LoVo (cell line): ENCODE results near the gene PSMD13.

ENCODE experiments used
- DNase-seq: peaks from one replicate; pipeline ENCODE4 v3.0.0-alpha.2; 2016; ENCODE audit warnings: low spot score

The PSMD13 gene

DNA sequence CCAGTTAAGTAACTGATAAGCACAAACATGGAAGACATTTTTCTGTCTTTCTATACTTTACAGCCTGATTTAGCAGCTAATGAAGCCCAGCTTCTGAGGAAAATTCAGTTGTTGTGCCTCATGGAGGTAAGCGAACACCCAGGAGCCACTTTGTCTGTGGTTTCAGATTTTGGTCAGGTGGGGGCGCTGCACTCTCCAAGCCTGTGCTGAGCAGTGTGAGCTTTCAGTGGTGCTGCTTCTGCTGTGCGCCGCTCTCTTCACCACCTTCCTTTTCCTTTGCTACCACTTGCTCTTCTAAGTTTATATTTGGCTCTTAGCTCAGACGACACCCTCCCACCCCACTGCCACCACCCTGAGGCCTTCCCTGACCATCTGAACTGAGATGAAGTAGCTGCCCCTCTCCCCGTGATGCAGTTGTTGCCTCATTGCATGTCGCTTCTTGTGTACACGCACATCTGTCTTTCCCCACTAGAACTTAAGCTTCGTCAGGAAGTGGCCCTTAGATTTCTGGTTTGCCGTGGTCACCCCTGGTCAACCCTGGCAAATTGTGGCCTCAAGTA is 14.0 kb downstream of the PSMD13 start:
- DNase-seq: no peak

DNA sequence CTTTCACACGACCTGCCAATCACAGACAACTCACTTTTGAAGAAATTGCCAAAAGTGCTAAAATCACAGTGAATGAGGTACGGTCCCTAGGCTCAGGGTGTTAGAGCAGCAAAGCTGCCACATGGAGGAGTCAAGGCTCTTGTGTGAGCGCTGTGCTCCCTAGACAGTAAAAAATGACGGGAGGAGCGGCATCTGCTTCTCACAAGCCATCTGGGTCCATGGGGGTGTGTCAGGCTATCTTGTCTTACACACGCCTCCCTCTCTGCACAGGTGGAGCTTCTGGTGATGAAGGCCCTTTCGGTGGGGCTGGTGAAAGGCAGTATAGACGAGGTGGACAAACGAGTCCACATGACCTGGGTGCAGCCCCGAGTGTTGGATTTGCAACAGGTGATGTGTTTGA is 14.8 kb downstream of the PSMD13 start:
- no peak for DNase-seq

DNA sequence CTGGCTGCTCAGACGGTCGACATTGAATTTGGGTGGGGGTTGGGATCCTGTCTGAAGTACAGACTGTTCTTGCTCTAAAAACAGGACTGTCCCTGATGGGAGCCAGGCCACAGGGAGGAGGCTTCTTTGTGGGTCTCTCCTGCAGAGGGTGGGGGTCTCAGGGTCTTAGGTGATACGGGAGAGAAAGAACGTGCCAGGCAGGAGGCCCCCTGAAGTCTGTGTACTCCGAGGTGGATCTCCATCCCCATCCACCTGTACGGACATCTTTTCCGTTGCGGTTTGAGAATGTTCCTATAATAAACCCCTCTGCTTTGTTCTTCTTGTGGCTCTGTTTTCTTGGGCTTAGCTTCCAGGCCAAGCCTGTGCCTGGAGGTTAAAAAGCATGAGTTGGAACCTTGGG is 15.9 kb downstream of the PSMD13 start:
- no peak for DNase-seq

DNA sequence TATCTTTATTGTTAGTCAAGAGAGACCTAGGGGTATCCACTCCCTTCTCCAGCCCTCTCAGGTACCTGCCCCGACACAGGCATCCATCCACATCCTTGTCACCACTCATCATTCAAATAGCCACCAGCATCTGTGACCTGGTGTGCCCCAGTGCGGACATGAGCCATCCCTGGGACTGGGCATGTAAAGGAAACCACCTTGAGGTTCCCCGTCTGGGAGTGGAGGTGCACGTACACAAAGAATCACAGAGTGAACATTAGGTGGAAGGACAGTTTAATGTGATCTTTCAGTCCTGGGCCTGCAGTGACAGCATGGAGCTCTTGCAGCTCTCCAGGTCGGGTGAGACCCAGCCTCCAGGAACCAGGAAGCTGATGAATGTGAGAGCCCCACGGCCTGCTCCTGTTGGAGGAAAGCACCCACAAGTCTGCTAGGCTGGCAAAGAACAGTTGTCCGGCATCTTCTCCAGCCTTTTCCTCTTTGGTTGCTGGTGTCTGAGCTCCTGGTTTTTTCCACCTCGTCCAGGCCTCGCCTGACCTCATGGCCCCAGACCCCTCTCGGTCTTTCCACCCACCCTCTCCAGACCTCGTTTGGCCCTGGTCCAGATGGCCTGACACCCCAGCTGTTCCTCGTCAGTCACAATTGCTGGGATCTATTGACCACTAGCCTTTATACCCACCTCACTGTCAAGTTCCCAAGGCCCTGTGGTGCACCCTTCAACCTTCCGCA is 16.5 kb downstream of the PSMD13 start:
- no peak for DNase-seq

DNA sequence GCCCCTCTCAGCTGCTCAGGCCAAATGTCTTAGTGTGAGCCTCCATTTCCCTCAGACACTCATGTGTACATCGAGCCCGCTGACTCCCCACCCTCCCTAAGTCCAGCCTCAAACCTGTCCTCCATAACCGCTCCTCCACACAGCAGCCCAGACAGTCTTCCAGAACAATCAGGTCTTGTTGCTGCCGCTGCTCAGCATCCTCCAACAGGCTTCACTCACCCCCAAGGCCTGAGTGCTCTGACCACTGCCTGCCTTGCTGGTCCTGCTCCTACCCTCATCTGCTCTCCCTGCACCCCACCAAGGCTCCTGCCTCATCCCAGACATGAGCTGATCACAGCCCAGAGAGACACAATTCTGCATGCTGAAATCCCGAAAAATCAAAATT is 17.1 kb downstream of the PSMD13 start:
- DNase-seq: no peak

DNA sequence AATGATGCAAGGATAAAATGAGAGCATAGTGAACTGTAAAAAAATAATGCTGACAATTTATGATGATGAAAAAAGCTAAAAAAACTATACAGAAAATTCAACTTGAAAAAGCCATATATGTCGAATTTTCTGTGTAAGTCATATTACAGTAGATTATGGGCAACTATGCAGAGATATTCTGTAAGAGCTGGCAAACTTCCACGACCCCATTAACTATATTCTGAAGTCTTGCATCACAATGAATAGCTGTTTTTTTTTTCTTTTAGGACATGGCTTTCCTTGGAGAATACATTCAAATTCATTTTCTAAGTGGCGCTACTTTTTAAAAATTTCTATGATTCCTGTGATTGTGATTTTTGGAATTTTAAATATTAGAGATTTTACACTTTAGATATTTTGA is 18.4 kb downstream of the PSMD13 start:
- no peak for DNase-seq

DNA sequence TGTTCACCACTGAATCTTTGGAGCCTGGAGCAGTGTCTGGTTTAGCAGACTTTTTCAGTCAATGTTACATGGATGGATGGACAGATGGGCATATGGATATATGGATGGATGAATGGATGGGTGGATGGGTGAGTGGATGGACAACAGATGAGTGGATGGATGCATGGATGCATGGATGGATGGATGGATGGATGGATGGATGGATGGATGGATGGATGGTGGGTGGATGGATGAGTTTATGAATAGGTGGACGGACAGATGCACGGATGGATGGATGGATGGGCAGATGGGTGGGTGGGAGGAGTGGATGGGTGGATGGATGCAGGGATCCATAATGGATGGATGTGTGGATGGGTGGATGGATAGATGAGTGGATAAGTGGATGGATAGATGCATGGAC is 19.0 kb downstream of the PSMD13 start:
- DNase-seq: no peak

DNA sequence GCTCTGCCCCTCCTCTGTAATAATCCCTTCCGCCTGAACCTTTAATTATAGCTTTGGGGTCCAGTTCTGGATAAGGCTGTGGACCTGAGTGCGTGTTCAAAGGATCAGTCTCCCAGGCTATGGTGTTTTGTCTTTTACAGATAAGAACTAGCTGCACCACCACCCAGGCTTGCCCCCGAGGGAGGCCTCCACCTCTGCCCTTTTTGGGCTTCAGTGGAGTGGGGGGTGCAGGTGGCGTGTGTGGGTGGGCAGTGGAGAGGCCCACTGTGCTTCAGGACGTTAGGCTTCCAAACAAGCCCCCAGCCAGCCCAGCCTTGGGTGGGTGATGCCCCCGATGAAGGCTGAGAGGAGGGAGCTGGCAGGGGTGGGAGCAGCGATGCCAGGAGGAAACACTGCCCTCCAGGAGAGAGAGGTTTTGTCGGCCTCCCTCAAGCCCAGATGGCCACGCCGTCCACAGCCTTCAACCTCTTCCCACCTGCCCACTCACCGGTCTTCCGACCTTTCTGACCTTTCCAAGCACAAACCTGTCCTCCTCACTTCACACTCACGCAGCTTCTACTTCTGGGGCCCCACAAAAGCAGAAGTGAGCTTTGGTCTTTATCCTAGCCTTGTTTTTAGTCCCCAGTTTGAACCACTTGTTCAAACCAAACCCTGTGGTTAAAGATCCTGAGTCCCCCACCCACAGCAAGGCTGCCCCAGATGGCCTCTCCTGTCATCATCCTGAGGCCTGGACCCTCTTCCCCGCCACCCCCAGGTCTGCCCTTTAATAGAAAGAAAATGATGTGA is 20.4 kb downstream of the PSMD13 start:
- no peak for DNase-seq

DNA sequence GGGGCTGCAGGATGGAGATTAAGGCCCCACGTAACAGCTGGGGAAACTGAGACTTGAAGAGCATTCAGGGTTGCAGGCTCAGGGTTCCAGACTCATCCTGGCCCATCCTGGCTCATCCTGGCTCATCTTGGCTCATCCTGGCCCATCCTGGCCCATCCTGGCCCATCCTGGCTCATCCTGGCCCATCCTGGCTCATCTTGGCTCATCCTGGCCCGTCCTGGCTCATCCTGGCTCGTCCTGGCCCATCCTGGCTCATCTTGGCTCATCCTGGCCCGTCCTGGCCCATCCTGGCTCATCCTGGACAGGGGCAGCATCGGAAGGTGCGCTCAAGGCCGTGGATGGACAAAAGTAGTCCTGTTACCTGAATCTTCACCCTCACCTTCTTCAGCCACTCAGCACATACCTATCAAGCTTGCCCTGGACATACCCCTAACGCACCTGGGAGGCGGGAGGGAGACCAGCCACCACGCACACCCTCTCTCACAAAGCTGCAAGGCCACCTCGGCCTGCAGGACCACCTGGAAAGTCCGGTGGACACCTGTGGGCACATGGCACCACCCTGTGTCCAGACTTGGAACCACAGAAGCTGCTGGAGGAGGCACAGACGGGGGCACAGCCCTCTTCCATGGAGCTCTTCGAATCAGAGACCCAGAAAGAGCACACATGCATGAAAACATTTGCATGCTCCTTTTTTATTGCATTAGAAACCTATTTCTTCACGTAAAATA is 21.2 kb downstream of the PSMD13 start:
- DNase-seq: no peak

DNA sequence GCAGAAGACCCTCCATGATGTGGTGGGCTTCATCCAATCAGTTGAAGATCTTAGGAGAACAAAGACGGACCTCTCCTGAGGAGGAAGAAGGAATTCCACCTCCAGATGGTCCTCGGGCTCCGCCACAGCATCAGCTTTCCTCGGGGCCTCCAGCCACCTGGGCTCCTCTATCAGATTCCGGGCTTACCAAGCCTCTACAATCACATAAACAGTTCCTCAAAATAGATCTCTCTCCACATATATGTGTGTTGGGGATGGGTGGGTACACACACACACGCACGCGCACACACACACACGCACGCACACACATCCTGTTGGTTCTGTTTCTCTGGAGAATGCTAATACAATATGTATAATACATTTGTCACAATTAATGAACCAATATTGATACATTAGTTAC is 22.6 kb downstream of the PSMD13 start:
- no peak for DNase-seq

DNA sequence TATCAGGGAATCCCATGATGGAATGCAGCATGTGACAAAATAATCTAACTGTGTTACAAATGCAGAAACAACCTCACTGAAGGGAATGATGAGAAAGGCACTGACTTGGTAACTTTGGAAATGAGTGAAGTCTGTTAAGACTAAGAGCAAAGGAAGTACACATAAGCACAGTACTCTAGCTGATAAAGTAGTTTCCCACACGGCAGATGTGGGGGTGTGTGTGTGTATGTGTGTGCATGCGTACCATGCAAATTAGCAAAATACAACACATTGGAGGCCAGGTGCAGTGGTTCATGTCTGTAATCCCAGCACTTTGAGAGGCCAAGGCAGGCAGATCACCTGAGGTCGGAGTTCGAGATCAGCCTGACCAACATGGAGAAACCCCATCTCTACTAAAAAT is 24.8 kb downstream of the PSMD13 start:
- DNase-seq: no peak

DNA sequence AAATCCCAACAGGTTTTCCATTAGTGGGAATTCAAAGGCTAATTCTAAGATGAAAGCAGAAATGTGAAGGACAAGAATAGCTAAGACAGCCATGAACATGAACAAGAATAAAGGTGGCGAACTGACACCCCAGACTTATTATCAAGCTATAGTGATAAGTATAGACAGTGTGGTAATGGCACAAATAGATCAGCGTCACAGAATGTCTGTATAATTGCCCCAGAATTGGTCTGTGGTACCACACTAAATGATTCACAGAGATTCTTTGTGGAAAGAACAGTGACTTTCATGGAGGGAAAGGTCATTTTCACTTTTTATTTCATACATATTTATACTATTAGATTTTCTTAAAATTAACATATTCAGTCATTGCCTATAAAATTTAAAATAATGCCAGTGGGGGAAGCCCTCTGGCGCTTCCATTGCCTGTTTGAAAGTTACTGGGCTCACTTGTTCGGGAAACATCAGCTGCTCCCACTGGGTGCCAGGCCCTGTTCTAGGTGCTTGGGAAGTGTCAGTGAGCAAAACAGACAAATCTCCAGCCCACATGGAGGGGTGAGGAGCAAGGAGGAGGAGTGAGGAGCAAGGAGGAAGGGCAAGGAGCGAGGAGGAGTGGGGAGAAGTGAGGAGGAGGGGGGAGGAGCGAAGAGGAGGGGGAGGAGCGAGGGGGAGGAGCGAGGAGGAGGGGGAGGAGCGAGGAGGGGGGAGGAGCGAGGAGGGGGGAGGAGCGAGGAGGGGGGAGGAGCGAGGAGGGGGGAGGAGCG is 30.1 kb downstream of the PSMD13 start:
- peak; percentile 28 for DNase-seq

DNA sequence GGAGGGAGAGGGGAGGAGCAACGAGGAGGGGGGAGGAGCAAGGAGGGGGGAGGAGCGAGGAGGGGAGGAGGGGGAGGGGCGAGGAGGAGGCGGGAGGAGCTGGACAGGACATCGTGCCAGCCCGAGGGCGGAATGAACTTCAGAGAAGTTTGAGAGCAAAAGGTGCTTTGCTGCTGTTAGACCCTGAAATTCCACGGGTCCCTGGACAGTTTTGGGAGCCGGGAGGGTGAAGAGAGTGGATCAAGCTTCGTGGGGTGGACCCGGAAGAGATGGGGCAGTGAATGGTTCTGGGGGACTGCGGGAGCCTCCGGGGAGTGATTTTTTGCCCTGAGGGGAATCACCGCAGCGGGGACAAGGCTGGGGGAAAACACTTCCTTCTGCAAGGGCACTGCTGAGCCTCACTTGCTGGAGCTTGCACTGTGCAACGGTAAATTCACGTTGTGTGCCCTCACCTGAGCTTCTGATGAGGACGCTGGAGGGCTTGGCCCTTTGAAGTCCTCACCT is 30.8 kb downstream of the PSMD13 start:
- DNase-seq: peak; percentile 47

DNA sequence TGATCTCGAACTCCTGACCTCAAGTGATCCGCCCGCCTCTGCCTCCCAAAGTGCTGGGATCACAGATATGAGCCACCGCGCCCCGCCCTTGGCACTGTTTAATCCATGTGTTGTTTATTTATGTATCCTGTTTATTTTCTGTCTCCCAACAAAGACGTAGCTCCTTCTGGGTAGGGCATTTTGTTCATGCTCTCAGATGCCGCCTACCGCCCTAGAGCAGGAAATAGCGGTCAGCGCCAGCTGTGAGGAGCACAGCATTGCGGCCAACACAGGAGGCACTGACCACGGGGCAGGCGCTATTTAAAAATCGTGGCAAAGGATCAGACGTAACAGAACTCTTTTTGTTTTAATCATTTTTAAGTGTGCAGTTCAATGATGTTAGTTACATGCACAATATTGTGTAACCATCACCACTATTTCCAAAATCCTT is 32.0 kb downstream of the PSMD13 start:
- peak; percentile 75 for DNase-seq

DNA sequence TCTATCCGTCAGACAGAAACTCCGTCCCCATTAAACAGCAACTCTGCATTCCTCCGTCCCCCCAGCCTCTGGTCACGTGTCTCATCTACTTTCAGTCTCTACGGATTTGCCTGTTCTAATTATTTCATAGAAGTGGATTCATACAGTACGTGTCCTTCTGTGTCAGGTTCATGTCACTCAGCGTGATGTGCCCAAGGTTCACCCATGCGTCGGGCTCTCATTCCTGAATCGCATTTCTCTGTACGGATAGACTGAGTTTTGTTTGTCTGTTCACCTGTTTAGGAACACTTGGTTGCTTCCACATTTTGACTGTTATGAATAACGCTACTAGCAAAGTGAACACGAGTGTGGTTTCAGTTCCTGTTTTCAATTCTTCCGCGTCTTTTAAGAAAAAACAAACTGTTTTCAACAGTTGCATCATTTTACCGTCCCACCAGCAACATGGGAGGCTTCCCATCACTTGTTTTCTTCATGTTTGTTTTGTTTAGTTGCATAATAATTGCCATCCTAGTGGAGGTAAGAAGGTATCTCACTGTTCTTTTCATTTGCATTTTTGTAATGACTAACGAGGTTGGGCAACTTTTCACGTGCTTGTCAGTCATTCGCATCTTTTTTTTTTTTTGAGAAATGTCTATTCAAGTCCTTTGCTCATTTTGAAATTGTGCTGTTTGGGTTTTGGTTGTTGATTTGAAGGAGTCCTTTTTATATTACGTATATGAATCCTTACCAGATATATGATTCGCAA is 32.5 kb downstream of the PSMD13 start:
- peak; percentile 30 for DNase-seq

DNA sequence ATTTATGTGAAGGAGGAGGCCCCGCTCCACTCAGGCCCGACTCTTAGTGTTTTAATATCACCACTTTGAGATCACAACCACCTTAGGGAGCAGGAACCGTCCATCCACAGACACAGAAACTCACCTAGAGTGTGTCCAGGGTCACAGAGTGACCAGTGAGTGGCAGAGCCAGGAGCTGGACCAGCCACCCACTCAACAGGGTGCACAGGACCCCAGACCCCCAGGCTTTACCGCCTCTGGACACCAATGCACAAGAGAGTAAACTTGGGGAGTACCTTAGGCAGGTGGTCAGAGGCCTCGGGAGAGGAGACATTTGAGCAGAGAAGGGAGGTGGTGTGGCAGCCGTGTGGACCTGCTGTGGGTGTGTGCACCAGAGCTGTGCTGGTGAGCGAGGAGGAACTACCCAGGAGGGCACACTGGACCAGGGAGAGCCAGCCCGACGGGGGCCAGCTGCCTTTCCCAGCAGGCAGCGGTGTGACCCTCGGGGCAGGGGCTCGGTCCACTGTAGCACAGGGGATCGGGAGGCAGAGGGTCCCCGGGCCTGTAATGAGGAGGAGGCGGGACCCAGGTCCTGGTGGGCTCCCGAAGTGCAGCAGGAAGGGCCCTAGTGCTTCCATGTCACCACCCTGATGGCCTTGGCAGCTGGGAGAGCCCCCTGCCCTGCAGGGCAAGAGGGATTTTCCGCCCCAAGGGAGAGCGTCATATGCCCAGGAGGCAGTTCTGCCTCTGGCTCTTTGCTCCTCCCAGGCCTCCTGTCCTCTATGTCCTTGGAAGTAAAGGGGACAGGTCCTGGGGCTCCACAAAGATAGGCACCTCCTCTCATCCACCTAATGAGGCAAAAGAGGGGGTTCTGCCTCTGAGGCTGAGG is 33.9 kb downstream of the PSMD13 start:
- DNase-seq: no peak

DNA sequence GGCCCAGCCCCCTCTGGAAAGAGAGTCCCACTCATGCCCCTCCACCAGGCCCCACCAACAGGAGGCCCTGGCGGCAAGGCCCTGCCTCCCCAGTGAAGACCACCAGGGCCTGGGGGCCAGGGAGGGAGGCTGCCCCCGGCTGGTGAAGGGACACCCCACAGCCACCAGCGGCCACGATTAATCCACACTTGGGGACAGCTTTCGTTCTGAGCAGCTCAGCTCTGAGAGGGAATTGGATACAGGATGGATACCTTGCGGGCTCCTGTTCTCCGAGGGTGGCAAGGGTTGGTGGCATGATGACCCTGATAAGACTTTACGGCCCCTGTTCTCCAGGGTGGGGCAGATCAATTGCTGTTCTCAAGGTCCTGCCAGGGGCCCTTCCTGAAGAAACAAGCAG is 34.5 kb downstream of the PSMD13 start:
- DNase-seq: no peak

DNA sequence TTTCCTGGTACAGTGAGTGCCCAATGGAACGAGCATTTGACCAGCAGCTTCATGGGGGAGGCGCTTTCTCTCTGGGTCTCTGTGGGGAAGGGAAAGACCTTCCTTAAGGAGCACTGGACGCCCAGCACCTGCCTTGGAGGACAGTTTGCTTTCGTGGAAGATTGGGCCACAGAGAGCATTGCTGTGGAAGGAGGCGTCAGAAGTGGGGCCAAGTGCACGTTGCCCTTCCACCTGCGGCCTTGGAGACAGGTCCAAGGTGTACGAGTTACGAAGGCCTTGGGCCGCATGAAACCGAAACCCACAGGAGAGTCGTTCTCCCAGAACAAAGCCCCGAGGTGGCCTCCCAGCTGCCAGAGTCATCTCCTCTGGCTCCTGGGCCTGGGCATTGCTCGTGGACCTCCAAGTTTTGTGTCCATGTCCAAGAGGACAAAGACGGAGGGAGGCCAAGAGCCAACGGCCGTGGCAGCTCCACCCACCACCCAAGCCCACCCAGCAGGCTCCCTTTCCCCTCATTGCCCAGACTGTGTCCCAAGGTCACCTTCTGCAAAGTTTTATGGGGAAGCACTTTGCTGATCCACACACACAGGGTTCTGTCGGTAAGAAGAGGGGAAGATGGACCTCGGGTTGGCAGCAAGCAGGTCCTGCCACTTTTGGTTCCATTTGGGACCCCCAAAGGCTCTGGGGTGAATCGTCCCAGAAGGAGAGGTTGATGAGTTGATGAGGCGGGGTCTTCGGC is 35.6 kb downstream of the PSMD13 start:
- DNase-seq: no peak

DNA sequence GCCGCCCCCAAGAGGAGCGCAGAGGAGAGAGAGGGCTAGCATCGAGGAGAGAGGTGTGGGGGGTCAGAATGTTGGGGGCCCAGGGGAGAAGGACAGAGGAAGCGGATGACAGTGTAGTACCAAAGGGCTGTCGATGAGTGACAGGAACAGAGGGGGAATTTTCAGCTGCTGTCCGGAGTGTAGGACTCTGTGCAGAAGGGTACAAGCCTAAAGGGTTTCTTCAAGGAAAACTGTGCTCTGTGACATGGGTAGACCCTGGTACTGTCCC is 36.1 kb downstream of the PSMD13 start:
- DNase-seq: no peak

DNA sequence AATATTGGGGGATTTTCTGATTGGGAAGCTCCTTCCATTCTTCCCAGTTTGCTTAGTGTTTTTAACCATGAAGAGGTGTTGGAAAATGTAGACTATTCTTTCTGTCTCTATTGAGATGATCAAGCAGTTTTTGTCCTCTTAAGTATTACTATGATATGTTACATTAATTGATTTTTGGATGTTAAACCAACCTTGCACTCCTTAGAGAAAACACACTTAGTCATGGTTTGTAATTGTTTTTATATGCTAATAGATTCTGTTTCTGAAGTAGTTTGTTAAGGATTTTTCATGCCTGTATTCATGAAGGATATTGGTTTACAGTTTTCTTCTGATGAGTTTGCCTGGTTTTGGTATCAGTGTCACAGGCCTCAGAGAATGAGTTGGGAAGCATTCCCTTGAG is 39.4 kb downstream of the PSMD13 start:
- no peak for DNase-seq
